Endothelial cell (in vitro differentiated cells): ENCODE measurements around the gene MEIG1. TPM values are rescaled to one million over a fixed set of nuclear protein-coding genes. Genes with fewer than 3 reads are reported as not detected.

Experiments
- DNase-seq: peaks from one replicate; pipeline ENCODE4 v3.0.0; 2021; ENCODE audit warnings: low spot score
- H3K27ac Mint-ChIP-seq: one replicate; pipeline ENCODE4 v1.8.0; 2021; ENCODE audit warnings: mixed read lengths, inconsistent platforms; ENCODE audit not compliant: unreplicated experiment
- H3K27me3 Mint-ChIP-seq: one replicate; pipeline ENCODE4 v1.8.0; 2021; ENCODE audit warnings: mild to moderate bottlenecking, moderate library complexity, mixed read lengths, inconsistent platforms; ENCODE audit not compliant: unreplicated experiment
- H3K36me3 Mint-ChIP-seq: one replicate; pipeline ENCODE4 v1.8.0; 2021; ENCODE audit warnings: mild to moderate bottlenecking, low read depth, mixed read lengths, inconsistent platforms; ENCODE audit not compliant: unreplicated experiment
- H3K4me1 Mint-ChIP-seq: one replicate; pipeline ENCODE4 v1.8.0; 2021; ENCODE audit warnings: mild to moderate bottlenecking, mixed read lengths, inconsistent platforms; ENCODE audit not compliant: unreplicated experiment
- H3K4me3 Mint-ChIP-seq: one replicate; pipeline ENCODE4 v1.8.0; 2021; ENCODE audit warnings: mild to moderate bottlenecking, mixed read lengths, inconsistent platforms; ENCODE audit not compliant: unreplicated experiment
- H3K9me3 Mint-ChIP-seq: one replicate; pipeline ENCODE4 v1.8.0; 2021; ENCODE audit warnings: mixed read lengths, inconsistent platforms; ENCODE audit not compliant: unreplicated experiment
- long read RNA-seq: library from polyadenylated mRNA; unstranded; transcript quantifications from one replicate; pipeline ENCODE4 v2.0.0, GENCODE V29; 2020; ENCODE audit not compliant: unreplicated experiment
- total RNA-seq: library from RNA; stranded (reverse); fragmentation: NEBNext Ultra II Directional; extraction: Animal tissue kit (Norgen Biotek cat#: 25700); gene quantifications from one replicate; pipeline ENCODE4 v1.2.1, GENCODE V29; 2021; ENCODE audit not compliant: unreplicated experiment
- TF ChIP-seq, protein P1 (sequence below): fragments of 200-600 bp; sonication (generic); IDR thresholded peaks from one replicate; pipeline ENCODE4 v1.5.0; 2021; ENCODE audit warnings: antibody characterized with exemption; ENCODE audit not compliant: unreplicated experiment

Gene MEIG1, protein sequence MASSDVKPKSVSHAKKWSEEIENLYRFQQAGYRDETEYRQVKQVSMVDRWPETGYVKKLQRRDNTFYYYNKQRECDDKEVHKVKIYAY
- 0.80 TPM for total RNA-seq
- long read RNA-seq = 0 reads

DNA sequence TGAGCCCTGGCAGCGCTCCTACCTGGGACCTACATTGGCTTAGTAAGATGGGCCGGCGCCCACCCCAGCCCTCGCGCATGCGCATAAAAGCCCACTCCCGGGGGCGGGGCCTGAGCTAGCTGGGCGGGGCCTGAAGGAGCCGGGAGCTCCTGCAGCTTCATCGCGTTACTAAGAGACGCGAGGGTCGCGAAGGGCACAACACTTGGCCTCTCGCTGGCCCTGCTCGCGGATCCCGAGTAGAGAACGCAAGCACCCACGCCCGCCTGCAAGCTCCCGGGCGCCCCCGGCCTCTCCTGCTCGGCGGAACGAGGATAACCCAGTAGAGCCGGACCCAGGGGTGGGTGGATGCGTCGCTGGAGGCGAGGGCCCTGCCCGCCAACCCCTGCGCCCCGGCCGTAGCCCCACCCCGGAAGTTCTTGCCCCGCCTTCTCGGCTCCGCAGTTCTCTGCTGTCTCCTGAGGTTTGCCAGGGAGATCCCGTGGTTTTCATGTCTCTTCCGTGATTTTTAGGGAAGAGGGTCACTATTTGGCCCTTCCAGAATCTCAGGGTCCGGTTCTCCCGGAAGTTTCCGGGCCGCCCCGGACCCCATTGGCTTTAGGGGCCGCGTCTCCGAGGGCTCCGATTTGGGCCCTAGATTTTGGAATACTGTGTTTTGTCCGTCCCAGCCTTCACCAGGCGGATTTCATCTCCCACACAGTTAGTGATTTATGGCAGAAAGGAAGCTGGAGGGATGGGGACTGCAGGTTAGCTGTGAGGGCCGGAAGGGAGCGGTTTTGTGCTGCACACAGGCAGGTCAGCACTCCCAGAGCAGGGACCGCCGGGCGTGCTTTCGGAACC lies at the start of gene MEIG1:
TSS of gene MEIG1 (plus strand) at position 168 of the 837 bp plus-strand sequence. CDS start 7,081 bp downstream, outside the sequence.
- peak; percentile 99 for DNase-seq
- peak within 1 kb of the TSS; percentile 91 for H3K4me3 Mint-ChIP-seq
- TF ChIP-seq, protein P1, sequence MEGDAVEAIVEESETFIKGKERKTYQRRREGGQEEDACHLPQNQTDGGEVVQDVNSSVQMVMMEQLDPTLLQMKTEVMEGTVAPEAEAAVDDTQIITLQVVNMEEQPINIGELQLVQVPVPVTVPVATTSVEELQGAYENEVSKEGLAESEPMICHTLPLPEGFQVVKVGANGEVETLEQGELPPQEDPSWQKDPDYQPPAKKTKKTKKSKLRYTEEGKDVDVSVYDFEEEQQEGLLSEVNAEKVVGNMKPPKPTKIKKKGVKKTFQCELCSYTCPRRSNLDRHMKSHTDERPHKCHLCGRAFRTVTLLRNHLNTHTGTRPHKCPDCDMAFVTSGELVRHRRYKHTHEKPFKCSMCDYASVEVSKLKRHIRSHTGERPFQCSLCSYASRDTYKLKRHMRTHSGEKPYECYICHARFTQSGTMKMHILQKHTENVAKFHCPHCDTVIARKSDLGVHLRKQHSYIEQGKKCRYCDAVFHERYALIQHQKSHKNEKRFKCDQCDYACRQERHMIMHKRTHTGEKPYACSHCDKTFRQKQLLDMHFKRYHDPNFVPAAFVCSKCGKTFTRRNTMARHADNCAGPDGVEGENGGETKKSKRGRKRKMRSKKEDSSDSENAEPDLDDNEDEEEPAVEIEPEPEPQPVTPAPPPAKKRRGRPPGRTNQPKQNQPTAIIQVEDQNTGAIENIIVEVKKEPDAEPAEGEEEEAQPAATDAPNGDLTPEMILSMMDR = no peak
- H3K9me3 Mint-ChIP-seq = no peaks in the 10 kb centered on the region
- peak within 1 kb of the TSS; percentile 96 for H3K27ac Mint-ChIP-seq
- peaks cover 12% of the 10 kb centered on the region for H3K27me3 Mint-ChIP-seq
- peaks cover 10% of the 10 kb centered on the region for H3K4me1 Mint-ChIP-seq
- no peaks in the 10 kb centered on the region for H3K36me3 Mint-ChIP-seq

DNA sequence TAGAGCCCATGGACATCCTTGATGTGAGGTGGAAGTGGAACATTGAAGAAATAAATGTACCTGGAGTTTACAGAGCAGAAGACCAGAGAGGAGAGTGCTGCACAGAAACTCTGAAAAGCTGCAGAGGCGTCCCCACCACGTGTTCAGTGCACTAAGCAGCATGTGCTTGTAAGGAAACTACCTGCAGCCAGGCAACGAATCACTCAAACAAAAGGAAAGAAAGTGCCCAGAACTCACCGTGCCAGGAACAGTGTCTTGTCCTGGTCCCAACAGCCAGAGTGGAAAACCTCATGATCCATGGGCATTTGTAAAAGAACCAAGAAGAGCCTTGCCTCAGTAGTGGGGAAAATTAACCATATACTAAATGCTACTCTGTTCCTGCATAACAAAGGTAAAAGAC lies 48.2 kb upstream of the MEIG1 start:
- DNase-seq = no peak
- TF ChIP-seq, protein P1 = no peak
- H3K4me1 Mint-ChIP-seq = peaks cover 6% of the 10 kb centered on the region
- H3K9me3 Mint-ChIP-seq = no peaks in the 10 kb centered on the region
- peaks cover 68% of the 10 kb centered on the region for H3K36me3 Mint-ChIP-seq
- no peak overlapping the region for H3K4me3 Mint-ChIP-seq
- H3K27ac Mint-ChIP-seq = no peak overlapping the region
- H3K27me3 Mint-ChIP-seq = peaks cover 2% of the 10 kb centered on the region

DNA sequence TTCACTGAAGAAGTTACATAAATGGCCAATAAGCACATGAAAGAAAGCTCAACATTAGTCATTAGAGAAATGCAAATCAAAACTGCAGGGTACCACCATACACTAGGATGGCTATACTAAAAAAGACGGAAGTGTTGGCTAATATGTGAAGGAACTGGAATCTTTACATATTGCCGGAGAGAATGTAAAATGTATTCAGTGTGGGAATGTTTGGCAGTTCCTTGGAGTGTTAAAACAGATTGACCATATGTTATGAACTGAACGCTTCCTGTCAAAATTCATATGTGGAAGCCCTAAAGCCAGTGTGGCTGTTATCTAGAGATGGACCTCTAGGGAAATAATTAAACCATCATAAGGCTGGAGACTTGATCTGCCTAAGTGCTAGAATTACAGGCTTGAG lies 47.4 kb upstream of the MEIG1 start:
- Mint-ChIP-seq H3K4me3 (no peak overlapping the region), H3K27ac (no peak overlapping the region), H3K36me3 (peaks cover 73% of the 10 kb centered on the region), H3K4me1 (peaks cover 6% of the 10 kb centered on the region), H3K9me3 (no peaks in the 10 kb centered on the region), H3K27me3 (peaks cover 2% of the 10 kb centered on the region)
- TF ChIP-seq, protein P1 = no peak
- DNase-seq = no peak

DNA sequence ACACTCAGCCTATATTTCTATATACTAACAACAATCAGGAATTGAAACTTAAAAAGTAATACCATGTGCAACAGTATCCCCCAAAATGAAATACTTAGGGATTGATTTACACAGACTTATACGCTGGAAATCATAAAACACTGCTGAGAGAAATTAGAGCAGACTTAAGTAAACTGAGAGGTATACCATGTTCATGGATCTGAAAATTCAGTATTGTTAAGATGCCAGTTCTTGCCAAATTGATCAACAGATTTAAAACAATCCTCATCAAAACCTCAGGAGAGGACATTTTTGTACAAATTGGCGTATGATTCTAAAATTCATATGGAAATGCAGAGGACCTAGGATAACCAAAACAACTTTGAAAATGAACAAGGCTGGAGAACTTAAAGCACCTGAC lies 42.6 kb upstream of the MEIG1 start:
- no peak for DNase-seq
- Mint-ChIP-seq H3K4me3 (peak overlapping the region; percentile 21), H3K9me3 (no peaks in the 10 kb centered on the region), H3K36me3 (peaks cover 69% of the 10 kb centered on the region), H3K4me1 (peaks cover 4% of the 10 kb centered on the region), H3K27me3 (no peaks in the 10 kb centered on the region), H3K27ac (no peak overlapping the region)
- TF ChIP-seq, protein P1 = no peak

DNA sequence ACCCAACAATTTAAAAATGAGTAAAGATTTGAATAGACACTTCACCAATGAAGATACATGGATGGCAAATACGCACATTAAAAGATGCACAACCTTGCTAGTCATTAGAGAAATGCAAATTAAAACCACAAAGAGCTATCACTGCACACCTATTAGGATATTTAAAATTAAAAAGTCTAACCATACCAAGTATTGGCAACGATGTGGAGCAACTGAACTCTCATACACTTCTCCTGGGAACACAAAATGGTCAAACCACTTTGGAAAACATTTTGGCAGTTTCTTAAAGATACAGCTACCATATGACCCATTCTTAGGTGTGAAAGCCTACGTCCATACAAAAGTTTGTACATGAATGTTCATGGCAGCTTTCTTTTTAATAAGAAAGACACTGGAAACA lies 41.4 kb upstream of the MEIG1 start:
- no peak overlapping the region for H3K27ac Mint-ChIP-seq
- no peaks in the 10 kb centered on the region for H3K27me3 Mint-ChIP-seq
- peaks cover 71% of the 10 kb centered on the region for H3K36me3 Mint-ChIP-seq
- TF ChIP-seq, protein P1 = no peak
- peak overlapping the region; percentile 47 for H3K4me3 Mint-ChIP-seq
- no peaks in the 10 kb centered on the region for H3K9me3 Mint-ChIP-seq
- no peak for DNase-seq
- H3K4me1 Mint-ChIP-seq = peaks cover 4% of the 10 kb centered on the region
